HG03571 (cell line): ENCODE measurements around the gene MYH16.
"Not testable (repeated sequence)": the region's sequence is repeated elsewhere in the genome, so short reads cannot be mapped to it uniquely, and the experiment has no call there.

Experiments
- ATAC-seq: cut with Tn5 transposase; IDR thresholded peaks from one replicate; pipeline ENCODE4 v1.9.1; 2021; ENCODE audit not compliant: unreplicated experiment

The MYH16 gene

DNA sequence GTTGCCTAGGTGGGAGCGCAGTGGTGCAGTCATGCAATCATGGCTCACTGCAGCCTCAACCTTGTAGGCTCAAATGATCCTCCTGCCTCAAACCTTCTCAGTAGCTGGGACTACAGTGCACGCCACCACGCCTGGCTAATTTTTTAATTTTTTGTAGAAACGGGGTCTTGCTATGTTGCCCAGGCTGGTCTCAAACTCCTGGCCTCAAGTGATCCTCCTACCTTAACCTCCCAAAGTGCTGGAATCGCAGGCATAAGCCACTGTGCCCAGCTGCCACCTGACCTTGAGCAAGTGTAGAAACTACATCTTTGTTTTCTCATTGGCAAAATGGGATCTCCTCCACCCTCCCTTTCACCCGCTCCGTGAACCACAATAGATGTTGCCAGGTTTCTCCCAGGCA is 15.0 kb upstream of the MYH16 start:
- ATAC-seq, result no peak

- ATAC-seq, result no peak
These were observed 14.1 kb upstream of the MYH16 start for GRCh38 chr7:99258501-99258900.

GRCh38 chr7:99260395-99260794 is 12.2 kb upstream of the MYH16 start:
- ATAC-seq, result no peak

DNA sequence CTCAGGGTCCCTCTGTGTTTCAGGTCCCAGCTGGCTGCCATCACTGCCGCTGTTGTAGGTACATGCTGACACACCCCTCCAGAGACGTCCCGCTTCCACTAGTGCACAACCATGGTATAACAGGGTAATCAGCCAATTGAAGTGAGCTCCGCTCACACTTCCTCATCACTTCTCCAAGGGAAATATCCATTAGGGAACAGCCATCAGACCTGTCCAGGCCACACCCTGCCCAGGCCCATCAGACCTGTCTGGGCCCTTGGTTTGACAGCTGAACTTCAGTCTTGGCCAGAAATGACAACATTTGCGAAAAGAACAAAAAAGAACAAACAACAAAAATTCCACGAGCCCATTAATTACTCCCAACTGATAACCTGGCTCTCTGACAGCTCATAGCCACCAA is 11.0 kb upstream of the MYH16 start:
- no peak for ATAC-seq

DNA sequence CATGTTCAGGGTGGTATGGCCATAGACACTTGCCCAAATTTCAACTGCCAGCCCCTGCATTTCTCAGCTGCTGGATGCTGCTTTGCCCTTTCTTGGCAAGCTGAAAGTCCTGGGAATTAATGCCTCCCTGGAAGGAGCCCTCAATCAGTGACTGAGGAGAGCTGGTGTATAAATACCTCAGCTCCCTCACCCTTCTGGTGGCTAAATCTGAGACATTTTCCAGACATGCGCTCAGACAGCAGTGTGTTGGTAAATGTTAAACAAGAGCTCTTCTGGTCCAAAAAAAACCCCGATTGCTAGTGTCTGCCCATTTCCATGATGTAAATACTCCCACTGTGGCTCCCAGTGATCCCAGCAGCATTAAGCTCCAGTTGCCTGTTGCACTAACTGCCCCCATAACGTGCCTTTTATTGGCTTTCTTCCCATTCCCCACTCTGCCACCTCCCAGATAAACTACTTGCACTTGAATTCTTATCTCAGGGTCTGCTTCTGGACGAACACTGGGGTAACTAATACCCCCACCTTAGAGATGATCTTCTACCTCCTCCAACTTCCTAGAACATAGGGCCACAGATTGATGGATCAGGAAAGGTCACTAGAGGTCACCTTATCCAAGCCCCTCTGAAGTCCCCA is 6.7 kb upstream of the MYH16 start:
- no peak for ATAC-seq

DNA sequence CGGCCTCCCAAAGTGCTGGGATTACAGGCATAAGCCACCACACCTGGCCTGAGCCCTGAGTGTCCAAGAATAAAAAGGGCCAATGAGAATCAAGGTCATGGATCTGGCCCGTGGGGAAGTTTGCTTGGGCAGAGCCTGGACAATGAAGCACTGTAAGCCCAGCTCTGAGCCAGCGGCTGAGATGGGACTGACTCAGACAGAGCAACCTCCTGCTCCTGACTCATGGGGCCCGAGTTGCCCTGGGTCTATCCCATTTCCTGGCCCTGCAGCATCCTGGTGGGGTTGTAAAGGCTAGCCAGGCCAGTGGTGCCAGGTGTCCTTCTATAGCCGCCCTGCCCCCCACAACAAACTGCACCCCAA is 5.2 kb upstream of the MYH16 start:
- ATAC-seq, result no peak

- ATAC-seq, result no peak
These were observed 4.6 kb upstream of the MYH16 start for GRCh38 chr7:99267841-99268576.

GRCh38 chr7:99268577-99268908 is 4.1 kb upstream of the MYH16 start:
- no peak for ATAC-seq

DNA sequence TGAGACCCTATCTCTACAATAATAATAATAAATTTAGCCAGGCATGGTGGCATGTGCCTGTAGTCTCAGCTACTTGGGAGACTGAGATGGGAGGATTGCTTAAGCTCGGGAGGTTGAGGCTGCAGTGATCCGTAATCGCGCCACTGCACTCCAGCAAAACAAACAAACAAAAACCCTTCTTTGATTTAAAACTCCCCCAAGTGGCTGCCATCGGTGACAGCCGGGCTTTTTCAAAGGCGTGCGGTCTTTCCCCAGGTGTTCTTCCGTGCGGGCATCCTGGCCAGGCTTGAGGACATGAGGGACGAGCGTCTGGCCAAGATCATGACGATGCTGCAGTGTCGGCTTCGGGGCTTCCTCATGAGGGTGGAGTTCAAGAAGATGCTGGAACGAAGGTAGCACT is 1.9 kb upstream of the MYH16 start:
- ATAC-seq, result no peak

GRCh38 chr7:99273561-99273960 is 922 bp downstream of the MYH16 start:
- ATAC-seq, result not testable (repeated sequence)

DNA sequence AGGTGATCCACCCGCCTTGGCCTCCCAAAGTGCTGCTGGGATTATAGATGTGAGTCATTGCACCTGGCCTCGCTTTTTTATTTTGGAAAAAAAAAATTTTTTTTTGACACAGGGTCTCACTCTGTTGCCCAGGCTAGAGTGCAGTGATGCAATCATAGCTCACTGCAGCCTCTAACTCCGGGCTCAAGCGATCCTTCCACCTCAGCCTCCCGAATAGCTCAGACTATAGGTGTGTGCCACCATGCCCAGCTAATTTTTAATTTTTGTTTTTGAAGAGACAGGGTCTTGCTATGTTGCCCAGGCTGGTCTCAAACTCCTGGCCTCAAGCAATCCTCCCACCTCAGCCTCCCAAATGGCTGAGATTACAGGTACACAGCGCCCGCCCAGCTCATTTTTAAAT is 2.3 kb downstream of the MYH16 start:
- not testable (repeated sequence) for ATAC-seq

DNA sequence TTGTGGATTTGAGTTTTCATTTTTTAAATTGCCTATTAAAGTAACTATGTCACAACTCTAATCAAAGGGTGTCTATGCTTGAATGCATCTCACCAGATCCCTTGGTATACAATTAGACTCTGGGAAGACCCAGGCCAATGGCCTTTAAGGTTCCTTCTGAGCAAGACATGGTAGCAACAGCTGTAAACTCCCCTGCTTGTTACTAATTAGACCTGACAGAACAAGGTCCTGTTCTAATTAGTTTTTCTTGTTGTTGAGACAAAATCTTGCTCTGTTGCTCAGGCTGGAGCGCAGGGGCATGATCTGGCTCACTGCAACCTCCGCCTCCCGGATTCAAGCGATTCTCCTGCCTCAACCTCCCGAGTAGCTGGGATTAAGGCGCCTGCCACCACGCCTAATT is 2.9 kb downstream of the MYH16 start:
- ATAC-seq, result no peak

DNA sequence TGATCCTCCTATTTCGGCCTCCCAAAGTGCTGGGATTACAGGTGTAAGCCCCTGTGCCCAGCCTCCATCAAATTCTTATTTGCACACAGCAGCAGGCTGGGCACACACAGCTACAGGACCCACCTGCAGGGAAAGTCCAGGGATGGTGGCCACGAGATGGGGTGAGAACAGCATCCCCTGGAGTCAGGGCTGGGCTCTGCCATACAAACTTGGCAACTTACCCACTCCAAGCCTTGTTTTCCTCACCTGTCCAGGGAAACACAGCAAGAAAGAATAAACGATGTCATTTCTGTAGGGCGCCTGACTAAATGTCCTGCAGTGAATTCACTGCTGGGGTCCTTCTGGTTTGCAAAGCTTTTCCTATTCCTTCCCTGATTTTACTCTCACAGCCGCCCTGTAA is 5.5 kb downstream of the MYH16 start:
- no peak for ATAC-seq

- not testable (repeated sequence) for ATAC-seq
These were observed 11.5 kb downstream of the MYH16 start for GRCh38 chr7:99284165-99284564.

GRCh38 chr7:99287779-99288534 is 15.3 kb downstream of the MYH16 start:
- no peak for ATAC-seq

DNA sequence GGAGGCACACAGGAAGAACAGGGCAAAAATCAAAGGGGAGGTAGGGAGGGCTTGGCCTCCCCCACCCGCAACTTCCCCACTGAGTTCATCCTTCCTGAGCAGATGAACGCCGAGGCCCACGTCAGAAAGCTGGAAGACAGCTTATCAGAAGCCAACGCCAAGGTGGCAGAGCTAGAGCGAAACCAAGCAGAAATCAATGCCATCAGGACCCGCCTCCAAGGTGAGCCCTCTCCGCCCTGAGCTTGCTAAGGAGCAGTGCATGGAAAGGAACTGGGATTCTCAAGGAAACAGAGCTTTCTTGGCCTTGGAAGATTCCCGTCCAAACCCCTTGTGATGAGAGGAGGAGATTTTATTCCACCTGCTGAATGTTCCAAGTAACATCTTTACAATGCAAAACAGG is 16.5 kb downstream of the MYH16 start:
- ATAC-seq, result no peak

- not testable (repeated sequence) for ATAC-seq
These were observed 17.5 kb downstream of the MYH16 start for GRCh38 chr7:99290148-99290547.

- ATAC-seq, result no peak
These were observed 18.5 kb downstream of the MYH16 start for GRCh38 chr7:99290980-99291607.

DNA sequence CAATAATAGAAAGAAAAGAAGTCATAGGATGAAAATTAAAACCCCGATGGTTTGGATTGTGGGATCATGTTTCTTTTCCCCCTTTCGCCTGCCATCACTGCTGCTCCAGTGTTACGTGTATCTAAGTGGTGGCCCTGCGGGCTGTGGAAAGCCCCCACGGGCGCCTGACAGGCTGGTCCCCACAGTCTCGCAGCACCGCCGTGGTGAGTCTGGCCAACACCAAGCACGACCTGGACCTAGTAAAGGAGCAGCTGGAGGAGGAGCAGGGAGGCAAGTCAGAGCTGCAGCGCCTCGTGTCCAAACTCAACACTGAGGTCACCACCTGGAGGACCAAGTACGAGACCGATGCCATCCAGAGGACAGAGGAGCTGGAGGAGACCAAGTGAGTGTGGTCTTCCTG is 19.5 kb downstream of the MYH16 start:
- no peak for ATAC-seq

DNA sequence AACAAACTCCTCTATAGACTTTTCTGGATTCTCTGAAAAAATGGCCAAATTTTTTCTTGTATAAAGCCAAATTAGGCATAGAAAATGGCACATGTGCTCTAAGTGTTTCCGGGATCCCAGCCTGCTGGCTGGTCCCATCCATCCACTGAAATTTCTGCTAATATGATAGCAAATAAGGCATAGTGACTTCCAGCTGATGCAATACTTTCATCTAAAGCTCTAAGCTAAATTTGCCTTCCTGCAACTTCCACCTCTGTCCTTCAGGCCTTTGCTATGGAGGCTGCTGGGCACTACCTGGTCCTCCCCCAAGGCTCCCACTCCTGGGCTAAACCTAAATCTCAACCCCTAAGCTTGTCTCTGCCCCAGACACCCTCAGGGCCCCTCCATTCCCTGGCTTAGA is 20.5 kb downstream of the MYH16 start:
- no peak for ATAC-seq

- no peak for ATAC-seq
These were observed 21.0 kb downstream of the MYH16 start for GRCh38 chr7:99293650-99294049.

DNA sequence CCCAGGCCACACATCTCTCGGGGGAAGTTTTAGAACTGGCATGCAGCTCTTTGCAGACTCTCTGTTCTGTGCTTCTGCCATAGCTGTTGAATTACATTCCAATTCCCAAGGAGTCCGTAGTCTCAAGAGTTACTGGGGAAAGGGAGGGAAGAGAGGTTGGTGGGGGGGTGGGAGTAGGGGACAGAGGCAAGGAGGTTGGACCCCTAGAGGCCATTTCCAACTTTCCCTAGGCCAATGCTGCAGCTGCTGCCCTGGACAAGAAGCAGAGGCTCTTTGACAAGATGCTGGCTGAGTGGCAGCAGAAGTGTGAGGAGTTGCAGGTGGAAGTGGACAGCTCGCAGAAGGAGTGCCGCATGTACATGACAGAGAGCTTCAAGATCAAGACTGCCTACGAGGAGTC is 23.8 kb downstream of the MYH16 start:
- ATAC-seq, result no peak
